Esophagus squamous epithelium (tissue), 5 donors: ENCODE data around the gene RALGPS1. TPM values are rescaled to one million over a fixed set of nuclear protein-coding genes. Genes with fewer than 3 reads are reported as not detected.
A peak's percentile ranks its signal among the peaks of the same experiment; 100 is the strongest.

Experiments used
- DNase-seq: peaks from one replicate; lab custom pipeline; 2025; lab: John Stamatoyannopoulos, UW
- H3K27ac ChIP-seq, 4 donors: fragments of 200-600 bp; sonication (generic); one replicate each; pipeline ENCODE4 v1.5.1; 2016 to 2019; ENCODE audit warnings: mild to moderate bottlenecking in 1 of 4
- H3K27me3 ChIP-seq, 4 donors: fragments of 200-600 bp; sonication (generic); 1 replicate in 3 of 4; 2 replicates in 1 of 4; pipeline versions ENCODE4 v1.5.1 to v1.6.0; 2017 to 2021; ENCODE audit warnings: antibody characterized with exemption in 1 of 4
- H3K36me3 ChIP-seq, 3 donors: fragments of 200-600 bp; sonication (generic); one replicate each; pipeline ENCODE4 v1.5.1; 2016 to 2019
- H3K4me1 ChIP-seq, 3 donors: fragments of 200-600 bp; sonication (generic); one replicate each; pipeline ENCODE4 v1.5.1; 2017 to 2019
- H3K4me3 ChIP-seq, 4 donors: fragments of 200-600 bp; sonication (generic); 1 replicate in 3 of 4; 2 replicates in 1 of 4; pipeline ENCODE4 v1.5.1; 2016 to 2019; ENCODE audit warnings: mild to moderate bottlenecking in 2 of 4, moderate library complexity in 1 of 4
- H3K9me3 ChIP-seq, 3 donors: fragments of 200-600 bp; sonication (generic); one replicate each; pipeline ENCODE4 v1.5.1; 2016 to 2019
- POLR2A ChIP-seq, 4 donors: fragments of 450-650 bp; IDR thresholded peaks; one replicate each; pipeline ENCODE4 v1.6.1; 2017; ENCODE audit warnings: antibody characterized with exemption in 4 of 4, mild to moderate bottlenecking in 4 of 4, moderate library complexity in 3 of 4
- WGBS, 2 donors: methylation state at CpG; one replicate each; pipeline ENCODE4 v1.1.5; 2018; 5-methylcytosine and 5-hydroxymethylcytosine counted together
- intact Hi-C: fragments of 100-400 bp; cut with DNase I; formaldehyde crosslinking; loops from one replicate; pipeline ENCODE4 v1.15.0; 2022
- total RNA-seq, 4 donors: library from RNA; depleted of rRNA; stranded (reverse); fragments of >200 nt; gene quantifications; one replicate each; pipeline ENCODE4 v1.1.0, GENCODE V29; 2016
- TF ChIP-seq, protein P1 (sequence below), 6 experiments: fragments of 450-650 bp in 4 of 6; fragments of 200-600 bp in 2 of 6; sonication (generic) in 2 of 6; IDR thresholded peaks; one replicate each; pipeline ENCODE4 v1.5.1; 2016 to 2019; ENCODE audit warnings: antibody characterized with exemption in 6 of 6, mild to moderate bottlenecking in 4 of 6, moderate library complexity in 4 of 6
- donor health status: DM: yes; HTN: yes; CAD: no.

The RALGPS1 gene
- total RNA-seq, 4 donors from 2014 or later = 3.0 to 16.4 (median 10.6) TPM

DNA sequence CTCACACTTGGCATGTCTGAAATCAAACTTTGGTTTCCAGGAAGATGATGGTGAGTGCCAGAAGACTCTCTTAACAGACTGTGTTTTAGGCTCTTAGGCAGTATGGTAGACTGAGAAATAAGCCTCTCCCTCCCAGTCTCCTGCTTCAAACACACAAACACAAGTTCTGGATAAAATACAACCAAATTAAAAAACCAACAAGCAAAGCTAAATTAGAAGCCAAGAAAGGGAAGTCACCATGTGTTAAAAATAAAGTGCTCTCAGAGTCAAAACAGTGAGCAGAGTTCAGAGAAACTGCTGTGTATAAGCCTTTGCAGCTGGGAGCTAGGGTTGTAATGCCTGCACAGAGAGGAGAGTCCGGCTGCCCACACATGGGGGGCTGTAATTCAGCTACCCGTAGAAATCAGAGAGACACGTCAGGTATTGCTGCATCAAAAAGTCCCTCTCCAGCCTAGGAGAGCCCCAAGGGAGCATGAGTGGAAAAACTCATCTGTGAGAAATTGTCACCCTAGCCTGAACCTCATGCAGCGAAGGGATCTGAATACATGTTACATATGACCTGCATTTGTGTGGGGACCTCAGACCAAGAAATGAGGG, 145.3 kb downstream of the RALGPS1 start:
- no peaks in the 10 kb centered on the region for H3K36me3 ChIP-seq
- peak overlapping the region in 1 of 4 donors; percentile 23 for H3K27ac ChIP-seq
- H3K4me1 ChIP-seq = peaks cover 0 to 50% (median 19%) of the 10 kb centered on the region in 3 donors
- no peaks in the 10 kb centered on the region for H3K27me3 ChIP-seq
- WGBS, 2 donors = 74 to 81% methylated on average over 4 of the region's 4 CpGs
- TF ChIP-seq POLR2A (IDR thresholded peaks at IDR 0.05) = no peak
- intact Hi-C loops = no loop called here
- DNase-seq = no peak
- H3K9me3 ChIP-seq = no peaks in the 10 kb centered on the region
- H3K4me3 ChIP-seq = no peak overlapping the region

DNA sequence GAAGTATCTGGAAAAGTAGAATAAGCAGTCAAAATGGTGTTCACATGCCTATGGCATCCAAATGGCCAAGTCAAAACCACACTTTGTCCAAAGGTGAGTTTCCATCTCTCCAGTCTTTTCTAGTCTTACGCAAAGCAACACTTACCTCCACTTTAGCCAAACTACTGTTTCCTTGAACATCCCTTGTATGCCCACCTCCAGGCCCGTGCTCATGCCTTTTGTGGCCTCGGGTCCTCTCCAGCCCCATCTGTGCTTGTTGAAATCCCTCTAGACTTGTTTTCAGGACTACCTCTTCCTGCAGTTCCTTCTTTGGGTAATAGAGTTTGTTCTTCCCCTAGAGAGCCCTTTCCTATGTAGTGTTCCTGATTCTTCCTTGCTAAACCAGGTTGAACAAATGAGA, 146.8 kb downstream of the RALGPS1 start:
- H3K27me3 ChIP-seq = no peaks in the 10 kb centered on the region
- H3K4me3 ChIP-seq = no peak overlapping the region
- H3K36me3 ChIP-seq = no peaks in the 10 kb centered on the region
- 94% methylated on average over 3 of the region's 3 CpGs for WGBS, 2 donors
- TF ChIP-seq, protein P1, sequence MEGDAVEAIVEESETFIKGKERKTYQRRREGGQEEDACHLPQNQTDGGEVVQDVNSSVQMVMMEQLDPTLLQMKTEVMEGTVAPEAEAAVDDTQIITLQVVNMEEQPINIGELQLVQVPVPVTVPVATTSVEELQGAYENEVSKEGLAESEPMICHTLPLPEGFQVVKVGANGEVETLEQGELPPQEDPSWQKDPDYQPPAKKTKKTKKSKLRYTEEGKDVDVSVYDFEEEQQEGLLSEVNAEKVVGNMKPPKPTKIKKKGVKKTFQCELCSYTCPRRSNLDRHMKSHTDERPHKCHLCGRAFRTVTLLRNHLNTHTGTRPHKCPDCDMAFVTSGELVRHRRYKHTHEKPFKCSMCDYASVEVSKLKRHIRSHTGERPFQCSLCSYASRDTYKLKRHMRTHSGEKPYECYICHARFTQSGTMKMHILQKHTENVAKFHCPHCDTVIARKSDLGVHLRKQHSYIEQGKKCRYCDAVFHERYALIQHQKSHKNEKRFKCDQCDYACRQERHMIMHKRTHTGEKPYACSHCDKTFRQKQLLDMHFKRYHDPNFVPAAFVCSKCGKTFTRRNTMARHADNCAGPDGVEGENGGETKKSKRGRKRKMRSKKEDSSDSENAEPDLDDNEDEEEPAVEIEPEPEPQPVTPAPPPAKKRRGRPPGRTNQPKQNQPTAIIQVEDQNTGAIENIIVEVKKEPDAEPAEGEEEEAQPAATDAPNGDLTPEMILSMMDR (IDR thresholded peaks at IDR 0.05) = no peak
- TF ChIP-seq POLR2A (IDR thresholded peaks at IDR 0.05) = no peak
- H3K9me3 ChIP-seq = no peaks in the 10 kb centered on the region
- no peak overlapping the region for H3K27ac ChIP-seq
- intact Hi-C loops = no loop called here
- H3K4me1 ChIP-seq = peaks cover 0 to 47% (median 17%) of the 10 kb centered on the region in 3 donors
- no peak for DNase-seq

DNA sequence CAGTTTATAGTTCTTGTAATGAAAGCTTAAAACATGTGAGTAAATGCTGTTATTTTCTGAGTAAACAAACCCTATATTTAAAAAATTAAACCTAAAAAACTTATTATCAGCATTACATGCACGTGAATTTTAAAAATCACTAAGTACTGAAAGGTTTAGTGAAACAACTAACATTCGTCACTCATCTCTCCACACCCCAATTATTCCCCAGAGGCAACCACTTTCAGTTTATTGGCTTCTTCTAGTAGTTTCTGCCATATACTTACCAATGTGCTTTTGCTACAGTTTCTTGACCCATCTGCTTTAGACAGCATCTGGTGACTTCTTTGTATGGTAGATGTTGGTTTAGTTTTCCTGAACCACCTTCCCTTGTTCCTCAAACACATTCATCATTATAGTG, 149.8 kb downstream of the RALGPS1 start:
- DNase-seq = no peak
- H3K4me3 ChIP-seq = no peak overlapping the region
- intact Hi-C loops = no loop called here
- no peak overlapping the region for H3K27ac ChIP-seq
- H3K4me1 ChIP-seq = peaks cover 0 to 44% (median 13%) of the 10 kb centered on the region in 3 donors
- no peaks in the 10 kb centered on the region for H3K36me3 ChIP-seq
- H3K27me3 ChIP-seq = no peaks in the 10 kb centered on the region
- no peaks in the 10 kb centered on the region for H3K9me3 ChIP-seq
- WGBS, 2 donors = 77 to 80% methylated on average over 2 of the region's 2 CpGs
- TF ChIP-seq, protein P1 (IDR thresholded peaks at IDR 0.05) = no peak
- no peak for TF ChIP-seq POLR2A (IDR thresholded peaks at IDR 0.05)

DNA sequence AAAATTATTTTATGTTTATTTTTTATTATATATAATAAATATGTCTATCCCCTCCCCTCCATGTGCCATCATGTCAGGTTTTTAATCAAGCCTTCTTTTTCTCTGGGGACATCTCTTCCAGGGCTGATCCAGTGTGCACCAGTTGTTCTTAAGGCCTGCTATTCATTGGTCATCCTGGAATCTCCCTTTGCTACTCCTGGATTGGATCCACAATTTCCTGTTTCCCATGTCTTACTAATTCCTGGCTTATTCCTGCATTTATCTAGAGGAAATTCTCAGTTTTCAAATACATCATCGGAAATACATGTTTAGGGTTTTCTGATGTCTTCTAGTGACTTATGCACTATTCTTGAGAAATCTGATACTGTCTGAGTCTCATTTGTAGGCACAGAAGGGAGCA, 151.0 kb downstream of the RALGPS1 start:
- no peak overlapping the region for H3K4me3 ChIP-seq
- H3K27ac ChIP-seq = peak overlapping the region in 1 of 4 donors; percentile 27
- WGBS, 2 donors = 73 to 88% methylated on average over 1 of the region's 1 CpG
- DNase-seq = no peak
- H3K36me3 ChIP-seq = no peaks in the 10 kb centered on the region
- intact Hi-C loops = no loop called here
- TF ChIP-seq, protein P1 (IDR thresholded peaks at IDR 0.05) = no peak
- no peak for TF ChIP-seq POLR2A (IDR thresholded peaks at IDR 0.05)
- H3K4me1 ChIP-seq = peaks cover 0 to 35% (median 6%) of the 10 kb centered on the region in 3 donors
- H3K9me3 ChIP-seq = no peaks in the 10 kb centered on the region
- H3K27me3 ChIP-seq = no peaks in the 10 kb centered on the region

DNA sequence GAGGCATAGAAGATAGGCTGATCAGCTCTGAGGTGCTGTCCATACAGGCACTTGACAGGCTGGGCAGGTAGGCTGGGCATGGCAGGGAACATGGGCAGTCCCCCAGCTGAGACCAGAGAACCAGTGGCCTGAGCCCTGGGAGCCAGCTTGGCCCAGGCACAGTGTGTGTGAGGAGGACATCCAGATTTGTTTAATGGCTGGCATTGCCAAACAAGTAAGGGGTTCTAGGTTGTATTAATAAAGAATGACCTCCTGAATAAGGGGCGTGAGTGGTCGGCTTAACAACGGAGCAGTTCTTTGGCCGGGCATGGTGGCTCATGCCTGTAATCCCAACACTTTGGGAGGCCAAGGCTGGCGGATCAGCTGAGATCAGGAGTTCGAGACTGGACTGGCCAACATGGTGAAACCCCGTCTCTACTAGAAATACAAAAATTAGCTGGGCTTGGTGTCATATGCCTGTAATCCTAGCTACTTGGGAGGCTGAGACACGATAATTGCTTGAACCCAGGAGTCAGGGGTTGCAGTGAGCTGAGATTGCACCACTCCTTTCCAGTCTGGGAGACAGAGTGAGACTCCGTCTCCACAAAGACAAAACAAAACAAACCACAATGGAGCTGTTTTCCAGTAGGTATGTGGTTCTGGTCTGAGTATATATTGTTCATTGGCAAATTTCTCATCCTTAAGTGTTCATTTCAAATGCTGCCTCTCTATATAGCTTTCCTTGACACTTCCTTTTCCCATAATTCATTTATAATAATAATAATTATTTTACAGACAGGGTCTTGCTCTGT, 151.7 kb downstream of the RALGPS1 start:
- TF ChIP-seq POLR2A (IDR thresholded peaks at IDR 0.05) = no peak
- TF ChIP-seq, protein P1 (IDR thresholded peaks at IDR 0.05) = no peak
- intact Hi-C loops = no loop called here
- 73 to 94% methylated on average over 3 to 9 of the region's 9 CpGs for WGBS, 2 donors
- Histone ChIP-seq H3K36me3 (no peaks in the 10 kb centered on the region), H3K4me3 (no peak overlapping the region), H3K27me3 (no peaks in the 10 kb centered on the region), H3K4me1 (peaks cover 0 to 35% (median 6%) of the 10 kb centered on the region in 3 donors), H3K27ac (peak overlapping the region in 2 of 4 donors; percentile 64 to 82), H3K9me3 (no peaks in the 10 kb centered on the region)
- DNase-seq = no peak
